Measurements from ENCODE around the gene SARM1. TPM values are rescaled to one million over a fixed set of nuclear protein-coding genes. Genes with fewer than 3 reads are reported as not detected.

The SARM1 gene
- total RNA-seq, 2 donors from 2014 or later: 6.2 to 7.7 TPM

DNA sequence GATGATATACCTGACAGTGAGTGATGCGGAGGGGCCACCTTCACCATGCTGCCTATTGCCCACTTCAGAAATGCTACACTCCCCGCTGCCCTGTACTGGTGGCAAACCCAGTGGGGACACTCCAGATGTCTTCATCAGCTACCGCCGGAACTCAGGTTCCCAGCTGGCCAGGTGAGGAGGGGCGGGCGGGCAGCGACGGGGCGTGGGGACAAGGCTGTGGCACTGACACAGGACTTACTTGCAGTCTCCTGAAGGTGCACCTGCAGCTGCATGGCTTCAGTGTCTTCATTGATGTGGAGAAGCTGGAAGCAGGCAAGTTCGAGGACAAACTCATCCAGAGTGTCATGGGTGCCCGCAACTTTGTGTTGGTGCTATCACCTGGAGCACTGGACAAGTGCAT lies 16.6 kb downstream of the SARM1 start:
- Histone ChIP-seq H3K27ac (no peak overlapping the region), H3K4me1 (peaks cover 0 to 7% of the 10 kb centered on the region in 2 donors), H3K27me3 (no peaks in the 10 kb centered on the region), H3K36me3 (peaks cover 29% of the 10 kb centered on the region), H3K4me3 (no peak overlapping the region), H3K9me3 (no peaks in the 10 kb centered on the region)
- TF ChIP-seq, protein P1, sequence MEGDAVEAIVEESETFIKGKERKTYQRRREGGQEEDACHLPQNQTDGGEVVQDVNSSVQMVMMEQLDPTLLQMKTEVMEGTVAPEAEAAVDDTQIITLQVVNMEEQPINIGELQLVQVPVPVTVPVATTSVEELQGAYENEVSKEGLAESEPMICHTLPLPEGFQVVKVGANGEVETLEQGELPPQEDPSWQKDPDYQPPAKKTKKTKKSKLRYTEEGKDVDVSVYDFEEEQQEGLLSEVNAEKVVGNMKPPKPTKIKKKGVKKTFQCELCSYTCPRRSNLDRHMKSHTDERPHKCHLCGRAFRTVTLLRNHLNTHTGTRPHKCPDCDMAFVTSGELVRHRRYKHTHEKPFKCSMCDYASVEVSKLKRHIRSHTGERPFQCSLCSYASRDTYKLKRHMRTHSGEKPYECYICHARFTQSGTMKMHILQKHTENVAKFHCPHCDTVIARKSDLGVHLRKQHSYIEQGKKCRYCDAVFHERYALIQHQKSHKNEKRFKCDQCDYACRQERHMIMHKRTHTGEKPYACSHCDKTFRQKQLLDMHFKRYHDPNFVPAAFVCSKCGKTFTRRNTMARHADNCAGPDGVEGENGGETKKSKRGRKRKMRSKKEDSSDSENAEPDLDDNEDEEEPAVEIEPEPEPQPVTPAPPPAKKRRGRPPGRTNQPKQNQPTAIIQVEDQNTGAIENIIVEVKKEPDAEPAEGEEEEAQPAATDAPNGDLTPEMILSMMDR (IDR thresholded peaks at IDR 0.05): no peak
- DNase-seq (ENCODE audit: low spot score): no peak

DNA sequence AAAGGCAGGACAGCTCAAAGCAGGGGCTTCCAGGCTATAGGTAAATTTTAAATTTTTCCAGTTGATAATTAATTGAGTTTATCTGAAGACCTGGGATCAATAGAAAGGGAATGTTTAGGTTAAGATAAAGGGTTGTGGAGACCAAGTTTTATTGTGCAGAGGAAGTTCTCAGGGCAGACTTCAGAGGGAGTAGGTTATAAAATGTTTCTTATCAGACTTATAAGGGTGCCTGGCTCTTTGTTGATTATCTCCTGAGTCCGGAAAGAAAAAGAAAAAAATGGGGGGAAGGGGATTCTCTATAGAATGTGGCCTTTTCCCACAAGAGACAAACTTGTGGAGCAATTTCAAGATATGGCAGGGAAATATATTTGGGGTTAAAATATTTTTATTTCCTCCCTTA lies 18.6 kb downstream of the SARM1 start:
- no peaks in the 10 kb centered on the region for H3K27me3 ChIP-seq
- peaks cover 29% of the 10 kb centered on the region for H3K36me3 ChIP-seq
- no peak for DNase-seq (ENCODE audit: low spot score)
- H3K27ac ChIP-seq: no peak overlapping the region
- H3K9me3 ChIP-seq: no peaks in the 10 kb centered on the region
- TF ChIP-seq, protein P1 (IDR thresholded peaks at IDR 0.05): no peak
- H3K4me3 ChIP-seq: no peak overlapping the region
- H3K4me1 ChIP-seq: no peaks in the 10 kb centered on the region

DNA sequence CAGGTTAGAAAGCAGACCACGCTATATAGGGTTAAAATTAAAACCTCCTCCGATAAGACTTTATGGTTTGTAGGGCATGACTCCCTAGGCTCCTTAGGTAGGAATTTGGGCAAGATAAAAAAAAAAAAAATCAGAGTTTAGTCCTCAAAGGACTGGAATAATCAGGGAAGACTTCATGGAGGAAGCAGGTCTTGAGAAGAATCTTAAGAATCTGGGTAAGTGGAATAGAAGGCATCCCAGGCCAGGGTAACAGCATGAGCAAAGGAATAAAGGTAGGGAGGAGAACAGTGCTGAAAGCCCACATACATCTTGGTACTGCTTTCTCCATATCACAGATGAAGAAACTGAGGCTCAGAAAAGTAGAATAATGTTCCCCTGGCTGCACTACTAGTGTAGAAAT lies 19.1 kb downstream of the SARM1 start:
- no peaks in the 10 kb centered on the region for H3K27me3 ChIP-seq
- no peak for DNase-seq (ENCODE audit: low spot score)
- no peaks in the 10 kb centered on the region for H3K9me3 ChIP-seq
- H3K4me3 ChIP-seq: no peak overlapping the region
- TF ChIP-seq, protein P1 (IDR thresholded peaks at IDR 0.05): no peak
- H3K27ac ChIP-seq: no peak overlapping the region
- H3K4me1 ChIP-seq: no peaks in the 10 kb centered on the region
- H3K36me3 ChIP-seq: peaks cover 29% of the 10 kb centered on the region

DNA sequence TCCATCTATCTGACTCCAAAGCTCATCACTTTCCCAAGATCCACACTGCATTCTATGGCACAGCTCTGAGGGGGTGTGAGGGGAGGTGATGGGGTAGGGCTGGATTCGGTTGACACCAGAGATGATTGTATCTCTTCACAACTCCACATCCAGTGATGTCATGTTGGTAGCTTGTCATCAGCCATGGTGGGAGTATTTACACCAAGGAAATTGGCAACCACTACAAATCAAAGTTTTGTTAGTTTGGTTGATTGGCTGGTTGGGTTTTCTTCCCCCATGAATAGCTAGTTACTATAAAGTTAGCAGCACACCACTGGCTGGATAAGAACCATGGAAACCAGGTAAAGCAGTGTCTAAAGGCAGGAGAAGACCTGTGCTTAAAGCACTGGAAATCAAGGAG lies 19.5 kb downstream of the SARM1 start:
- no peaks in the 10 kb centered on the region for H3K27me3 ChIP-seq
- H3K4me1 ChIP-seq: no peaks in the 10 kb centered on the region
- H3K4me3 ChIP-seq: no peak overlapping the region
- H3K36me3 ChIP-seq: peaks cover 29% of the 10 kb centered on the region
- no peak overlapping the region for H3K27ac ChIP-seq
- TF ChIP-seq, protein P1 (IDR thresholded peaks at IDR 0.05): no peak
- no peaks in the 10 kb centered on the region for H3K9me3 ChIP-seq
- no peak for DNase-seq (ENCODE audit: low spot score)

DNA sequence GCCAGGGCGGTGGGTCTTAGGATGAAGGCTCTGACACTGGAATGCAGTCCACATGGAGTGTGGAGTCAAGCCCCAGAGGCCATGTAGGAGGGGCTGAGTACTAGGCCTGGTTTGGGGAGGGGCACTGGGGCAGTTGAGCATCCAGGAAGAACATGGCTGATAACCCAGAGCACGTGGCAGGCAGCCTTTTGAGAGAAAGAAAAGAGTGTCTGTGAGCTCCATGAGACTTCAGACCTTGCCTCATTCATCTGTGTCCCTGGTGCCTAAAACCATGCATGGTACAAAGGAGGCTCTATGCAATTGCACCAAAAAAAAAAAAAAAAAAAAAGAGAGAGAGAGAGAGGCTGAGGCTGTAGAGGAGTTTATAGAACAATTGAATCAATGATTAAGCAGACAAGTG lies 19.9 kb downstream of the SARM1 start:
- H3K27me3 ChIP-seq: no peaks in the 10 kb centered on the region
- DNase-seq (ENCODE audit: low spot score): no peak
- H3K4me1 ChIP-seq: no peaks in the 10 kb centered on the region
- TF ChIP-seq, protein P1 (IDR thresholded peaks at IDR 0.05): no peak
- no peaks in the 10 kb centered on the region for H3K9me3 ChIP-seq
- no peak overlapping the region for H3K27ac ChIP-seq
- peaks cover 29% of the 10 kb centered on the region for H3K36me3 ChIP-seq
- H3K4me3 ChIP-seq: no peak overlapping the region

DNA sequence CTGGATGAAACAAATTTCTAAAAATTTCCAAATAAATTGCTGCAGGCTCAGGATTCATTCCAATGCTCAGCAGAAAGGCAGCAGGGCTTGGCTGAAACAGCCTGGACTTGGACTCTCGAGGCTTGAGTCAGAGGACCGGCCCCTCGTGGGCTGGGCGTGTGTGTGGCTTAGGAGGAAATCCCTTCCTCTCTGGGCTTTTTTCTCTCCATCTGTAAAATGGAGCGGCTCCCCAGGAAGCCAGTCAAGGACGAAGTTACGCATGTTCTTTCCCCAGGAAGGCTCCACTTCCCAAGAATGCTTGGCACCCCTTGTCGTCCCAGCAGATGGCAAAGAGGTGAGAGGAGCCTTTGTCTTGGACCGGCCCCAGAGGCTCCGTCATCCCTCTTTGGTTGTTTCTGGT lies 21.0 kb downstream of the SARM1 start:
- no peak overlapping the region for H3K4me3 ChIP-seq
- DNase-seq (ENCODE audit: low spot score): no peak
- H3K27ac ChIP-seq: no peak overlapping the region
- H3K9me3 ChIP-seq: no peaks in the 10 kb centered on the region
- TF ChIP-seq, protein P1 (IDR thresholded peaks at IDR 0.05): no peak
- H3K4me1 ChIP-seq: no peaks in the 10 kb centered on the region
- peaks cover 29% of the 10 kb centered on the region for H3K36me3 ChIP-seq
- H3K27me3 ChIP-seq: no peaks in the 10 kb centered on the region
